Eye (tissue), 1 donor: ENCODE results near the gene CASP9.
"Not testable (repeated sequence)": the region's sequence is repeated elsewhere in the genome, so short reads cannot be mapped to it uniquely, and the experiment has no call there.

Source experiments
- DNase-seq: peaks from one replicate; pipeline ENCODE4 v3.0.0-alpha.2; 2015

Gene CASP9

GRCh38 chr1:15466955-15467625 is 56.9 kb downstream of the CASP9 start:
- not testable (repeated sequence) for DNase-seq

DNA sequence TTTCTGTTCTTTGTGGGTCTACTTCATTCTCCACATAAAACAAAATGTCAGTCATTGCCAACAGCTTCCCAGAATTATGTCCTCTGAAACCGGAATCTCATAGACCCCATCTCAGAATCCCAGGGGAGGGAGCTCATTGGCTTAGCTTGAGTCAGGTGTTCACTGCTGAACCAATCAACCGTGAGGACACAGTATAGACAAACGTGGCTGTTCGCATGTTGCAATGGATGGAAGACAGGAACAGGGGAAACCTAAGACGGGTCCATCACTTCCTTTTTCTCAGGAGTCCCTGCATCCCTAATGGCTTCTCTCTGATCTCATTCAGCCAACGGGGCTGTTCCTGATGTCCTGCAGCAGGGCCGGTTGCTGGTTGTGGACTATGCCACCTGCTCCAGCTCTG is 58.3 kb downstream of the CASP9 start:
- DNase-seq = no peak

GRCh38 chr1:15463926-15464322 is 60.1 kb downstream of the CASP9 start:
- not testable (repeated sequence) for DNase-seq

- DNase-seq = not testable (repeated sequence)
Observed at GRCh38 chr1:15463064-15463800, 60.8 kb downstream of the CASP9 start.

- no peak for DNase-seq
Observed at GRCh38 chr1:15460708-15461095, 63.3 kb downstream of the CASP9 start.

DNA sequence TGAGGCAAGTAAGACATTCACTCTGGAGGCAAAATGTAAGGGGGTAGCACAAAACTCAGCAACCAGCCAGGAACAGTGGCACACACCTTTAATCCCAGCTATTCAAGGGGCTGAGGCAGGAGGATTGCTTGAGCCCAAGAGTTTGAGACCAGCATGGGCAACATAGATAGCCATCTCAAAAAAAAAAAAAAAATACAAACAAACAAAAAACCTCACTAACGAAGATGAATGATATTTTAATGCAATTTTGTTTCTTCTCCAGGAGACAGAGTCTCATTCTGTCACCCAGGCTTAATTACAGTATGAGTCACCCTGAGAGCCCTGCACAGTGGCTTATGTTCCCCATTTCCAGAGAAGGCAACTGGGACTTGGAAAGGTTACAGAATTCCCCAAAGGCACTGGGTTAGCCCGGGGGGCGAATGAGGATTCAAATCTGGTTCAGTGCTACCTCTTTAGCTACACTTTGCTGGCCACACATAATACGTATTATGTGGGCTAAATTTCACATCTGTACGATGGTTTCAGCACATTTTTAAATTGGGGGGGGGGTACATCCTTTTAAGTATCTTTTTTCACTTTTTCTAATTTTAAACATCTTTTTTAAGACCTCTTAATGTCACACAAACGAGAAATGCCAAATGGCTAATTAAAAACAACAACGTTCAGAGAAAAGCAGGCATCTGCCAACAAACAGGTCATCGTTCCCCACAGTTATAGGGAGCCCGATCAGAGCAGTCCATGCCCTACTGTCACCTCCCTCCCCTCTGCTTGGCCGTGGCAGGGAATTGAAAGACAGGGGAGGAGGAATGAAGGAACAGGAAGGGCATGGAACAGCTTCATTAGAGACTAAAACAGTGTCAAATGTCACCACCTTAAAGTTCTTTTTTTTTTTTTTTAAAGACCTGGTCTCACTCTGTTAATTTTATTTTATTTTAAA is 64.0 kb downstream of the CASP9 start:
- no peak for DNase-seq

DNA sequence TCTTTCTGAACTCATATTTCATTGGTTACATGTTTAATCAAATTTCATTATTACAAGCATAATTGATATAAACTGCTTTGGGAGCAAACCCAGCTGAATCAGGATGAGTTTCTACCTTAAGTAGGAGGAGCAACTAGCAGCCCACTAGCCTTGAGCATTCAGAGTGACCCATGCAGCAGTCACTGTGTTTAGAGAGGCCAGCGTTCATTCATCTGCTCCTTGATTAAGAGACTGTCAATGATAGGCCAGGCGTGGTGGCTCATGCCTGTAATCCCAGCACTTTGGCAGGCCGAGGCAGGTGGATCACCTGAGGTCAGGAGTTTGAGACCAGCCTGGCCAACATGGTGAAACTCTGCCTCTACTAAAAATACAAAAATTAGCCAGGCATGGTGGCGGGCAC is 65.6 kb downstream of the CASP9 start:
- not testable (repeated sequence) for DNase-seq

GRCh38 chr1:15457585-15457984 is 66.4 kb downstream of the CASP9 start:
- no peak for DNase-seq

- no peak for DNase-seq
Observed at GRCh38 chr1:15456313-15456954, 67.6 kb downstream of the CASP9 start, which contains the start of gene CELA2A. TSS of gene CELA2A (plus strand) at chr1:15456732. CDS start at chr1:15456754, 22 bp downstream.

- DNase-seq = no peak
Observed at GRCh38 chr1:15455522-15455921, 68.5 kb downstream of the CASP9 start.

DNA sequence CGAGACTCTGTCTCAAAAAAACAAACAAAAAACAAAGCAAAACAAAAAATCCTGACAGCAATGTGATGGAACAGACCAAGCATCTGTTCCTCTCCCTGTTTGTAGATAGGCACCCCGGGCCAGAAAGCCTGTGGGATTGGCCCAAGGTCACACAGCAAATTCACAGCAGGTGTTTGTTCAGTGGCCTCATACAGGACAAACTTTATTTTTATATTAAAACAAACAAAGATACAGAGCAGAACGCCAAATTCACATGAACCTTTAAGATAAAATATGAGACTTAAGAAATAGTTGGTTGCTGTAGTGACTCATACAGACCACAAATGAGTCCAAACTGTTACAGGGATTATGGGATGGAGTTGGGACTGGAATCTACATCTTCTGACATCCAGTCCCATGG is 69.8 kb downstream of the CASP9 start:
- DNase-seq = no peak

- DNase-seq = no peak
Observed at GRCh38 chr1:15453734-15454133, 70.3 kb downstream of the CASP9 start.

DNA sequence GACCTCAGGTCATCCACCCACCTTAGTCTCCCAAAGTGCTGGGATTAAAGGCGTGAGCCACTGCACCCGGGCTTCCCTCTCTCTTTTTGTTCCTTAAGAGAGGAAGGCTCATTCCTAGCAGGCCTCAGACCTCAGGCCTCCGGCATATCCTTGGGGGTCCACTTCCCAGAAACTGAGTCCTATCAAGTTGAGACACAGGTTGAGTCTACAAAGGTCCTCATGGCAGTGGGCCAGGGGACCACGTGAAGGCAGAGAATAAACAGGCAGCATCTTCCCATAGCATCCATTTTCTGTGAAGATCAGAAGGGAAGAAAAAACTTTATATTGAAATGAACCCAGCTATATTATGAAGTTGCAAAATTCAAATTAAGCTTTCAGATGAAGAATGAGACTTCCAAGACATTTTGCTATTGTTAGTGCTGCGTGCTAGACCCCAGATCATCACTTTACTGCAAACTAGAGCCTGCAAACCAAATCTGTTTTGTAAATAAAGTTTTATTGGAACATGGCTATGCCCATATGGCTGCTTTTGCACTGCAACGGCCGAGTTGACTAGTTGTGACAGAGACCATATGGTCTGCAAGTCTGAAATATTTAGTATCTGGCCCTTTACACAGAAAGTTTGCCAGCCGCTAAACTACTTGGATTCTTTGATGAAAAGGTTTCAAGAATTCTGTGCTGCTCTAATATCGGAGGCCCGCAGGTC is 71.0 kb downstream of the CASP9 start:
- DNase-seq = no peak

GRCh38 chr1:15452216-15452615 is 71.8 kb downstream of the CASP9 start:
- no peak for DNase-seq

DNA sequence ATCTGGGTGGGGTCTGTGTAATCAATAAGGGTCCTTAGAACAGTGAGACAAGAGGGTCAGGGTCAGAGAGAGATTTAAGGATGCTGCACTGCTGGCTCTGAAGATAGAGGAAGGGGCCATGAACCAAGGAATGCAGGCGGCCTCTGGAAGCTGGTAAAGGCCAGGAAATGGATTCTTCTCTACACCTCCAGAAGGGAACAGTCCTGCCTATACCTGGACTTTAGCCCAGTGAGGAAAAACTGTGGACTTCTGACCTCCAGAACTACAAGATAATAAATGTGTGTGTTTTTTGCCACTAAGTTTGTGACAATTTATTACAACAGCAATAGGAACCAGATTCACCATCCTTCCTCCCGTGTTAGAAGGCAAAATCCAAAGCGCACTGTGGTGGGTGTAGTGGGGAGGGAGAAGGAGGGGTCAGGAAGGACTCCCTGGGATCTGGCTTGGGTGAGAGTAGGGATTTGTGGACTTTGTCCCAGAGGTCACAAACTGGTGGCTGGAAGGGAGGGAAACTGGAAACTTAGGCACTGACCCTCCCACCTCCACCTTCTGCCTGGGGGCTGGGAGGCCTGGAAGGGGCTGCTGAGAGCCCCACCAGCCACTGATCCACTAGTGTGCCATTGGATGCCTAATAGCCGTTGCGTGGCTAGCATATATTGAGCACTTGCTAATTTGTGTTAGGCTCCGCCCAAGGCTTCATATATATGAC is 72.8 kb downstream of the CASP9 start:
- DNase-seq = no peak

DNA sequence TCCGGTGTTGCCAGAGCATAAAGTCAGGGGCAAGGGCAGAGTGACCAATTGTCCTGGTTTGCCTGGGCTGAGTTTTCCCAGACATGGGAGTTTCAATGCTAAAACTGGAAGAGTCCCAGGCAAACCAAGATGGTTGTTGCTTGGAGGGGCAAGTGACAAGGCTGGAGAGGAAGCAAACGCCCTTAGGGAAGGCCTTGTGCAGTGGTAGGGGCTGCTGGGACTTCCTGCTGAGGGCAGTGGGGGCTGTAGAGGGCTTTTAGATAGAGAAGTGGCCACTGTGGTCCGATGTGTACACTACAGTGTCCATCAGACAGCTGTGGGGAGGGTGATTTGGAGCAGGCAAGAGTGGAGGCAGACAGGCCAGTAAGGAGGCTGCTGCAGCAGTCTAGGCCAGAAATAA is 74.4 kb downstream of the CASP9 start:
- no peak for DNase-seq

GRCh38 chr1:15448877-15449462 is 75.0 kb downstream of the CASP9 start:
- no peak for DNase-seq

GRCh38 chr1:15446212-15446611 is 77.8 kb downstream of the CASP9 start:
- DNase-seq = no peak

DNA sequence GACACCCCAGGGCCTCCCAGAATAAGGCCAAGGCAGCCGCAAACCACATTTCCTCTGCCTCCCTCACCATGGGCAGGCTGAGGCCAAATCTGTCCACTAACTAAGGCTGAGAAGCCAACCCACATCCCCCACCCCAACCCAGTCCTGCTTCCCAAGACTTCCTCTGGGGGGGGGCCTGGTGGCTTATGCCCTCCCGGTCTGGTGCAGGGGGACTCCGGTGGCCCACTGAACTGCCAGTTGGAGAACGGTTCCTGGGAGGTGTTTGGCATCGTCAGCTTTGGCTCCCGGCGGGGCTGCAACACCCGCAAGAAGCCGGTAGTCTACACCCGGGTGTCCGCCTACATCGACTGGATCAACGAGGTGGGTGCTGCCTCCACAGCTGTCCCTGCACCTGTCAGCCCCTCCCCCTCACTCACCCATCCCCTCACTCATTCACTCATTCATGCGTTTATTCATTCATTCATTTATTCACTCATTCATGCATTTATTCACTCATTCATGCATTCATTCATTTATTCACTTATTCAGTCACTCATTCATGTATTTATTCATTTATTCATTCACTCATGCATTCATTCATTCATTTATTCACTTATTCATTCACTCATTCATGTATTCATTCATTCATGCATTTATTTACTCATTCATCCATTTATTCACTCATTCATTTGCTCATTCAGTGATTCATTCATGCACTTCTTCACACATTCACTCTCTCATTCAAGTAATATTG is 78.5 kb downstream of the CASP9 start:
- DNase-seq = no peak
